GM12891 (cell line): ENCODE results near the gene CCDC170.

ENCODE experiments used
- POLR2A ChIP-seq: IDR thresholded peaks from 2 replicates; pipeline ENCODE4 v1.6.1; 2011; ENCODE audit warnings: low read depth, low read length, control low read depth
- POLR2AphosphoS5 ChIP-seq: IDR thresholded peaks from 2 replicates; pipeline ENCODE4 v1.6.1; 2011; ENCODE audit warnings: low read depth, low read length, control low read depth
- POU2F2 ChIP-seq: IDR thresholded peaks from 2 replicates; pipeline ENCODE4 v1.6.1; 2011; ENCODE audit warnings: low read depth, mild to moderate bottlenecking, control low read depth, low read length, moderate library complexity
- TAF1 ChIP-seq: IDR thresholded peaks from 2 replicates; pipeline ENCODE4 v1.6.1; 2011; ENCODE audit warnings: low read depth, low read length, control low read depth

- TF ChIP-seq POLR2A (no peak), POLR2AphosphoS5 (no peak), TAF1 (no peak), POU2F2 (no peak)
Observed at GRCh38 chr6:151478670-151479069, 15.1 kb upstream of the CCDC170 start.
